HEK293 (cell line): ENCODE measurements around the gene ZNRF2.

ENCODE experiments used
- CTCF ChIA-PET: fragments of 350-600 bp; formaldehyde crosslinking; extraction: SDS; loops from one replicate; lab custom pipeline; 2021; ENCODE audit warnings: antibody characterized with exemption; lab: Yijun Ruan, JAX
- POLR2A ChIA-PET: fragments of 300-600 bp; formaldehyde crosslinking; extraction: SDS; loops from one replicate; lab custom pipeline; 2020; ENCODE audit warnings: antibody characterized with exemption, inconsistent platforms; lab: Yijun Ruan, JAX
- H3K27ac ChIP-seq: fragments of 200-500 bp; sonication (Bioruptor generic); 2 replicates; pipeline ENCODE4 v1.5.1; 2014; ENCODE audit warnings: low read depth, low read length, control low read depth, inconsistent platforms; ENCODE audit errors: extremely low read depth
- H3K36me3 ChIP-seq, 2 experiments: fragments of 200-500 bp in 1 of 2; sonication (Bioruptor generic) in 1 of 2; 1 replicate in 1 of 2; 2 replicates in 1 of 2; pipeline ENCODE4 v1.5.1; 2014 to 2017; ENCODE audit warnings: inconsistent platforms in 2 of 2, low read length in 2 of 2; ENCODE audit not compliant: control insufficient read depth in 2 of 2, insufficient read depth in 1 of 2
- H3K4me1 ChIP-seq: fragments of 200-500 bp; sonication (Bioruptor generic); 2 replicates; pipeline ENCODE4 v1.5.1; 2014; ENCODE audit warnings: mild to moderate bottlenecking, low read length, inconsistent platforms; ENCODE audit not compliant: control insufficient read depth, insufficient read depth
- H3K4me3 ChIP-seq: 2 replicates; pipeline ENCODE4 v1.5.1; 2011; ENCODE audit warnings: low read depth, mild to moderate bottlenecking, control low read depth, low read length, moderate library complexity
- H3K9me3 ChIP-seq: fragments of 200-500 bp; sonication (Bioruptor generic); 2 replicates; pipeline ENCODE4 v1.5.1; 2014; ENCODE audit warnings: low read depth, low read length, inconsistent platforms; ENCODE audit not compliant: control insufficient read depth, insufficient read depth
- FEZF1 ChIP-seq: fragments of 450-650 bp; formaldehyde crosslinking; IDR thresholded peaks from 2 replicates; pipeline ENCODE4 v1.5.1; 2016; ENCODE audit warnings: missing biosample characterization, missing genetic modification characterization
- GLIS1 ChIP-seq: fragments of 450-650 bp; formaldehyde crosslinking; IDR thresholded peaks from 2 replicates; pipeline ENCODE4 v1.5.1; 2016; ENCODE audit warnings: missing biosample characterization, missing genetic modification characterization
- GLIS2 ChIP-seq: fragments of 450-650 bp; formaldehyde crosslinking; IDR thresholded peaks from 2 replicates; pipeline ENCODE4 v1.5.1; 2016; ENCODE audit warnings: missing biosample characterization, missing genetic modification characterization
- KLF10 ChIP-seq: fragments of 450-650 bp; IDR thresholded peaks from 2 replicates; pipeline ENCODE4 v1.5.1; 2018; ENCODE audit warnings: missing biosample characterization, mild to moderate bottlenecking, missing genetic modification characterization
- SCRT1 ChIP-seq: fragments of 450-650 bp; formaldehyde crosslinking; IDR thresholded peaks from 2 replicates; pipeline ENCODE4 v1.5.1; 2016; ENCODE audit warnings: missing biosample characterization, missing genetic modification characterization, borderline replicate concordance
- SCRT2 ChIP-seq: fragments of 450-650 bp; formaldehyde crosslinking; IDR thresholded peaks from 2 replicates; pipeline ENCODE4 v1.5.1; 2016; ENCODE audit warnings: missing biosample characterization, missing genetic modification characterization
- ZNF335 ChIP-seq: fragments of 450-650 bp; formaldehyde crosslinking; conservative IDR thresholded peaks from 2 replicates; pipeline ENCODE4 v1.5.1; 2016; ENCODE audit warnings: missing biosample characterization, missing genetic modification characterization
- ZNF560 ChIP-seq: fragments of 450-650 bp; formaldehyde crosslinking; IDR thresholded peaks from 2 replicates; pipeline ENCODE4 v1.5.1; 2017; ENCODE audit warnings: missing biosample characterization, missing genetic modification characterization, borderline replicate concordance
- ZNF600 ChIP-seq: fragments of 450-650 bp; formaldehyde crosslinking; IDR thresholded peaks from 2 replicates; pipeline ENCODE4 v1.5.1; 2016; ENCODE audit warnings: missing biosample characterization, missing genetic modification characterization
- ZNF654 ChIP-seq: fragments of 450-650 bp; formaldehyde crosslinking; IDR thresholded peaks from 2 replicates; pipeline ENCODE4 v1.5.1; 2016; ENCODE audit warnings: low read depth, missing biosample characterization, missing genetic modification characterization
- ZNF670 ChIP-seq: fragments of 450-650 bp; formaldehyde crosslinking; IDR thresholded peaks from 2 replicates; pipeline ENCODE4 v1.5.1; 2016; ENCODE audit warnings: missing biosample characterization, missing genetic modification characterization, low read depth
- TF ChIP-seq, protein P1 (sequence below): fragments of 450-650 bp; formaldehyde crosslinking; IDR thresholded peaks from 2 replicates; pipeline ENCODE4 v1.5.1; 2016; ENCODE audit warnings: missing biosample characterization, missing genetic modification characterization
- TF ChIP-seq, protein P2 (sequence below): fragments of 450-650 bp; formaldehyde crosslinking; conservative IDR thresholded peaks from 2 replicates; pipeline ENCODE4 v1.5.1; 2016; ENCODE audit warnings: low read depth, missing biosample characterization, missing genetic modification characterization
- TF ChIP-seq, protein P3 (sequence below): IDR thresholded peaks from 2 replicates; pipeline ENCODE4 v1.6.1; 2011; ENCODE audit warnings: mild to moderate bottlenecking, low read depth, low read length, borderline replicate concordance
- TF ChIP-seq, protein P4 (sequence below): fragments of 450-650 bp; formaldehyde crosslinking; IDR thresholded peaks from 2 replicates; pipeline ENCODE4; 2016; ENCODE audit warnings: missing biosample characterization, missing genetic modification characterization

The ZNRF2 gene

DNA sequence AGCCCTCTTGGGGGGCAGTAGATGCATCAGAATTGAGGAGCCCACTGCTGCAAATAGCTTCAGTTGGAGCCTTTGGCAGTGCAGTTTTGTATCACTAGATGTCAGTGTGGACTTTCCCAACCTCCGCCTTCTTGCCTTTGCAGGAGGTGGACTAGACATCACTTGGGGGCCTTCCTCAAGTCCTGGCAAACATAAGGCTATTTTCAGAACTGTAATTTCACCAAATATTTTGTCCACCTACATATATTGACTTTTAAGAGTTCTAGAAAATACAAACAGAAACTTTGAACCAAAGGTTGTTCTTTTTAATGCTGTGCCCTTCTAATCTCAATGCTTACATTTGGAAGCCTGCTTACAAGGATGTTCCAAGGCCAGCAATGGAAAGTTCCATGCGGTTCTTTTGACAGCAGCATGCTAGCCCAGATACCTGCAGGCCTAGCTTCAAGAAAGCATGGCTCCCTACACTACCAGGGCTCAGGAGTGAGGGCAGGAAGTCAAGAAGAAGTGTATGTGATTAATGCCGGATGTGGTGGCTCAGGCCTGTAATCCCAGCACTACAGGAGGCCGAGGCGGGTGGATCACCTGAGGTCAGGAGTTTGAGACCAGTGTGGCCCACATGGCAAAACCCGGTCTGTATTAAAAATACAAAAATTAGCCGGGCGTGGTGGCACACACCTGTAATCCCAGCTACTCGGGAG, 8.0 kb upstream of the ZNRF2 start:
- Histone ChIP-seq H3K27ac (no peak overlapping the region), H3K36me3 (no peaks in the 10 kb centered on the region), H3K4me3 (no peak overlapping the region), H3K4me1 (no peaks in the 10 kb centered on the region), H3K9me3 (no peaks in the 10 kb centered on the region)
- TF ChIP-seq, protein P1, sequence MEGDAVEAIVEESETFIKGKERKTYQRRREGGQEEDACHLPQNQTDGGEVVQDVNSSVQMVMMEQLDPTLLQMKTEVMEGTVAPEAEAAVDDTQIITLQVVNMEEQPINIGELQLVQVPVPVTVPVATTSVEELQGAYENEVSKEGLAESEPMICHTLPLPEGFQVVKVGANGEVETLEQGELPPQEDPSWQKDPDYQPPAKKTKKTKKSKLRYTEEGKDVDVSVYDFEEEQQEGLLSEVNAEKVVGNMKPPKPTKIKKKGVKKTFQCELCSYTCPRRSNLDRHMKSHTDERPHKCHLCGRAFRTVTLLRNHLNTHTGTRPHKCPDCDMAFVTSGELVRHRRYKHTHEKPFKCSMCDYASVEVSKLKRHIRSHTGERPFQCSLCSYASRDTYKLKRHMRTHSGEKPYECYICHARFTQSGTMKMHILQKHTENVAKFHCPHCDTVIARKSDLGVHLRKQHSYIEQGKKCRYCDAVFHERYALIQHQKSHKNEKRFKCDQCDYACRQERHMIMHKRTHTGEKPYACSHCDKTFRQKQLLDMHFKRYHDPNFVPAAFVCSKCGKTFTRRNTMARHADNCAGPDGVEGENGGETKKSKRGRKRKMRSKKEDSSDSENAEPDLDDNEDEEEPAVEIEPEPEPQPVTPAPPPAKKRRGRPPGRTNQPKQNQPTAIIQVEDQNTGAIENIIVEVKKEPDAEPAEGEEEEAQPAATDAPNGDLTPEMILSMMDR (tag by site-specific recombination), result peak; percentile 60
- no peak for TF ChIP-seq ZNF560
- TF ChIP-seq GLIS1 (tag by site-specific recombination), result peak; percentile 83
- TF ChIP-seq ZNF600 (tag by site-specific recombination), result peak; percentile 28; the same call in 1 of the 2 replicates
- TF ChIP-seq ZNF670 (tag by site-specific recombination), result no peak
- TF ChIP-seq, protein P2, sequence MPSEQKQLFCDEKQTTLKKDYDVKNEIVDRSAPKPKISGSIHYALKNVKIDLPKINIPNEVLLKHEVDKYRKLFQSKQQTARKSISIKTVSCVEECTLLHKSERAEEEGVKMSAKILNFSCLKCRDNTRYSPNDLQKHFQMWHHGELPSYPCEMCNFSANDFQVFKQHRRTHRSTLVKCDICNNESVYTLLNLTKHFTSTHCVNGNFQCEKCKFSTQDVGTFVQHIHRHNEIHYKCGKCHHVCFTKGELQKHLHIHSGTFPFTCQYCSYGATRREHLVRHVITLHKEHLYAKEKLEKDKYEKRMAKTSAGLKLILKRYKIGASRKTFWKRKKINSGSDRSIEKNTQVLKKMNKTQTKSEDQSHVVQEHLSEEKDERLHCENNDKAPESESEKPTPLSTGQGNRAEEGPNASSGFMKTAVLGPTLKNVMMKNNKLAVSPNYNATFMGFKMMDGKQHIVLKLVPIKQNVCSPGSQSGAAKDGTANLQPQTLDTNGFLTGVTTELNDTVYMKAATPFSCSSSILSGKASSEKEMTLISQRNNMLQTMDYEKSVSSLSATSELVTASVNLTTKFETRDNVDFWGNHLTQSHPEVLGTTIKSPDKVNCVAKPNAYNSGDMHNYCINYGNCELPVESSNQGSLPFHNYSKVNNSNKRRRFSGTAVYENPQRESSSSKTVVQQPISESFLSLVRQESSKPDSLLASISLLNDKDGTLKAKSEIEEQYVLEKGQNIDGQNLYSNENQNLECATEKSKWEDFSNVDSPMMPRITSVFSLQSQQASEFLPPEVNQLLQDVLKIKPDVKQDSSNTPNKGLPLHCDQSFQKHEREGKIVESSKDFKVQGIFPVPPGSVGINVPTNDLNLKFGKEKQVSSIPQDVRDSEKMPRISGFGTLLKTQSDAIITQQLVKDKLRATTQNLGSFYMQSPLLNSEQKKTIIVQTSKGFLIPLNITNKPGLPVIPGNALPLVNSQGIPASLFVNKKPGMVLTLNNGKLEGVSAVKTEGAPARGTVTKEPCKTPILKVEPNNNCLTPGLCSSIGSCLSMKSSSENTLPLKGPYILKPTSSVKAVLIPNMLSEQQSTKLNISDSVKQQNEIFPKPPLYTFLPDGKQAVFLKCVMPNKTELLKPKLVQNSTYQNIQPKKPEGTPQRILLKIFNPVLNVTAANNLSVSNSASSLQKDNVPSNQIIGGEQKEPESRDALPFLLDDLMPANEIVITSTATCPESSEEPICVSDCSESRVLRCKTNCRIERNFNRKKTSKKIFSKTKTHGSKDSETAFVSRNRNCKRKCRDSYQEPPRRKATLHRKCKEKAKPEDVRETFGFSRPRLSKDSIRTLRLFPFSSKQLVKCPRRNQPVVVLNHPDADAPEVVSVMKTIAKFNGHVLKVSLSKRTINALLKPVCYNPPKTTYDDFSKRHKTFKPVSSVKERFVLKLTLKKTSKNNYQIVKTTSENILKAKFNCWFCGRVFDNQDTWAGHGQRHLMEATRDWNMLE, result no peak
- TF ChIP-seq ZNF654, result peak; percentile 82
- TF ChIP-seq KLF10, result no peak
- peak; percentile 70 for TF ChIP-seq ZNF335 (tag by site-specific recombination)
- TF ChIP-seq, protein P3, sequence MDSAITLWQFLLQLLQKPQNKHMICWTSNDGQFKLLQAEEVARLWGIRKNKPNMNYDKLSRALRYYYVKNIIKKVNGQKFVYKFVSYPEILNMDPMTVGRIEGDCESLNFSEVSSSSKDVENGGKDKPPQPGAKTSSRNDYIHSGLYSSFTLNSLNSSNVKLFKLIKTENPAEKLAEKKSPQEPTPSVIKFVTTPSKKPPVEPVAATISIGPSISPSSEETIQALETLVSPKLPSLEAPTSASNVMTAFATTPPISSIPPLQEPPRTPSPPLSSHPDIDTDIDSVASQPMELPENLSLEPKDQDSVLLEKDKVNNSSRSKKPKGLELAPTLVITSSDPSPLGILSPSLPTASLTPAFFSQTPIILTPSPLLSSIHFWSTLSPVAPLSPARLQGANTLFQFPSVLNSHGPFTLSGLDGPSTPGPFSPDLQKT, result no peak
- peak; percentile 36; the same call in 1 of the 2 replicates for TF ChIP-seq GLIS2 (tag by site-specific recombination)
- no peak for TF ChIP-seq FEZF1
- ChIA-PET CTCF (interaction anchor here (0.6 to 7.2 kb wide), 30 partner anchors 8 to 1814 kb away, joined by 3 to 86 read pairs (median 4); partner anchors contain the start of gene ZNRF2), POLR2A (no interaction called here)

DNA sequence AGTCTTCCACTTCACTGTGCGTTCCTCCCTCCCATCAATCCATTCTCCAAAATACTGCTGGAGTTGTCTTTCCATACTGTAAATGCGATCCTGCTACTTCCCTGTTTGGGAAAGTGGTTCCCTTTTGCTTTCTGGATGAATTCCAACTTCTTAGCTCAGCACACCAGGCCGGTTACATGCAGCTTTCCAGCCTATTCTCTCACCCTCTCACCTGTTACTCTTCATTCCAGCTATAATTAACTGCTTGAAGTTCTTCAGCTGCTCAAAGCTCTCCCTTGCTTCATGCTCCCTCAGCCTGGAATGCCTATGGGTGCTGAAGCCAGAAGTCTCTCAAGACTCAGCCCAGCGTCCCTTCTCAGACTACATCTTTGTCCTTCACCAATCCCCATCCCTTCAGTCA, 6.0 kb upstream of the ZNRF2 start:
- TF ChIP-seq SCRT2 (peak; percentile 92), SCRT1 (tag by site-specific recombination) (peak; percentile 84; the same call in 1 of the 2 replicates)
- TF ChIP-seq, protein P4, sequence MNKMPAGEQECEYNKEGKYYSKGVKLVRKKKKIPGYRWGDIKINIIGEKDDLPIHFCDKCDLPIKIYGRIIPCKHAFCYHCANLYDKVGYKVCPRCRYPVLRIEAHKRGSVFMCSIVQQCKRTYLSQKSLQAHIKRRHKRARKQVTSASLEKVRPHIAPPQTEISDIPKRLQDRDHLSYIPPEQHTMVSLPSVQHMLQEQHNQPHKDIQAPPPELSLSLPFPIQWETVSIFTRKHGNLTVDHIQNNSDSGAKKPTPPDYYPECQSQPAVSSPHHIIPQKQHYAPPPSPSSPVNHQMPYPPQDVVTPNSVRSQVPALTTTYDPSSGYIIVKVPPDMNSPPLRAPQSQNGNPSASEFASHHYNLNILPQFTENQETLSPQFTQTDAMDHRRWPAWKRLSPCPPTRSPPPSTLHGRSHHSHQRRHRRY (tag by site-specific recombination), result no peak
- H3K9me3 ChIP-seq, result no peaks in the 10 kb centered on the region
- ChIA-PET CTCF (interaction anchor here (0.7 to 7.2 kb wide), 5 partner anchors 75 to 287 kb away, joined by 3 to 86 read pairs (median 18); no protein-coding TSS in a partner anchor), POLR2A (no interaction called here)
- no peak overlapping the region for H3K4me3 ChIP-seq
- no peak overlapping the region for H3K27ac ChIP-seq
- no peaks in the 10 kb centered on the region for H3K36me3 ChIP-seq
- no peaks in the 10 kb centered on the region for H3K4me1 ChIP-seq
